OCI-M1 (cell line): ENCODE measurements around the gene CDK19.
A peak's percentile ranks its signal among the peaks of the same experiment; 100 is the strongest.
"Not testable (repeated sequence)": the region's sequence is repeated elsewhere in the genome, so short reads cannot be mapped to it uniquely, and the experiment has no call there.

Experiments
- DNase-seq: peaks from one replicate; lab custom pipeline; 2025; lab: John Stamatoyannopoulos, UW

Gene CDK19

GRCh38 chr6:110813338-110814101 lies 1.7 kb downstream of the CDK19 start:
- peak; percentile 68 for DNase-seq

- no peak for DNase-seq
These were observed 2.5 kb downstream of the CDK19 start for GRCh38 chr6:110812719-110813118.

GRCh38 chr6:110810896-110811586 lies 4.2 kb downstream of the CDK19 start:
- peak; percentile 43 for DNase-seq

- DNase-seq: no peak
These were observed 5.5 kb downstream of the CDK19 start for GRCh38 chr6:110809792-110810191.

- not testable (repeated sequence) for DNase-seq
These were observed 13.1 kb downstream of the CDK19 start for GRCh38 chr6:110802175-110802574.

GRCh38 chr6:110800839-110801196 lies 14.5 kb downstream of the CDK19 start:
- DNase-seq: peak; percentile 56

- no peak for DNase-seq
These were observed 15.0 kb downstream of the CDK19 start for GRCh38 chr6:110800196-110800838.

GRCh38 chr6:110799655-110800054 lies 15.6 kb downstream of the CDK19 start:
- DNase-seq: no peak

GRCh38 chr6:110799189-110799588 lies 16.1 kb downstream of the CDK19 start:
- DNase-seq: no peak

- no peak for DNase-seq
These were observed 20.0 kb downstream of the CDK19 start for GRCh38 chr6:110795271-110795670.

GRCh38 chr6:110786696-110787095 lies 28.6 kb downstream of the CDK19 start:
- DNase-seq: peak; percentile 25

- no peak for DNase-seq
These were observed 29.0 kb downstream of the CDK19 start for GRCh38 chr6:110786271-110786670.

GRCh38 chr6:110784610-110784979 lies 30.7 kb downstream of the CDK19 start:
- no peak for DNase-seq

- DNase-seq: no peak
These were observed 33.6 kb downstream of the CDK19 start for GRCh38 chr6:110781522-110782214.

GRCh38 chr6:110778333-110778732 lies 36.9 kb downstream of the CDK19 start:
- no peak for DNase-seq

GRCh38 chr6:110777636-110778035 lies 37.6 kb downstream of the CDK19 start:
- no peak for DNase-seq

- no peak for DNase-seq
These were observed 38.9 kb downstream of the CDK19 start for GRCh38 chr6:110776413-110776812.

GRCh38 chr6:110769923-110770322 lies 45.3 kb downstream of the CDK19 start:
- no peak for DNase-seq

GRCh38 chr6:110768057-110768456 lies 47.2 kb downstream of the CDK19 start:
- no peak for DNase-seq

- DNase-seq: peak; percentile 61
These were observed 53.9 kb downstream of the CDK19 start for GRCh38 chr6:110761371-110761770.

GRCh38 chr6:110760589-110760988 lies 54.7 kb downstream of the CDK19 start:
- no peak for DNase-seq

- not testable (repeated sequence) for DNase-seq
These were observed 55.2 kb downstream of the CDK19 start for GRCh38 chr6:110760098-110760497.

- no peak for DNase-seq
These were observed 57.3 kb downstream of the CDK19 start for GRCh38 chr6:110757926-110758325.
